HUES6 (cell line): ENCODE data around the gene ZXDC.

Experiments
- H3K27ac ChIP-seq: 2 replicates; pipeline ENCODE4 v1.7.0; 2013; ENCODE audit warnings: low read depth, mild to moderate bottlenecking, low read length, inconsistent platforms
- H3K27me3 ChIP-seq: 2 replicates; pipeline ENCODE4 v1.6.1; 2013; ENCODE audit warnings: low read length; ENCODE audit not compliant: control insufficient read depth, insufficient read depth
- H3K36me3 ChIP-seq: 2 replicates; pipeline ENCODE4 v1.6.1; 2013; ENCODE audit warnings: low read length; ENCODE audit not compliant: control insufficient read depth, insufficient read depth
- H3K4me1 ChIP-seq: 2 replicates; pipeline ENCODE4 v1.6.1; 2013; ENCODE audit warnings: low read length; ENCODE audit not compliant: control insufficient read depth, insufficient read depth
- H3K4me3 ChIP-seq: 2 replicates; pipeline ENCODE4 v1.5.1; 2013; ENCODE audit warnings: low read depth, low read length
- H3K9ac ChIP-seq: one replicate; pipeline ENCODE4 v1.6.1; 2013; ENCODE audit warnings: mild to moderate bottlenecking, low read length
- H3K9me3 ChIP-seq: 2 replicates; pipeline ENCODE4 v1.6.1; 2013; ENCODE audit warnings: low read depth, low read length; ENCODE audit not compliant: control insufficient read depth, insufficient read depth

The ZXDC gene

GRCh38 chr3:126480206-126480605 is 4.5 kb upstream of the ZXDC start:
- Histone ChIP-seq H3K9me3 (no peaks in the 10 kb centered on the region), H3K4me1 (peaks cover 19% of the 10 kb centered on the region), H3K27me3 (no peaks in the 10 kb centered on the region), H3K27ac (no peak overlapping the region), H3K36me3 (no peaks in the 10 kb centered on the region), H3K4me3 (no peak overlapping the region), H3K9ac (no peak overlapping the region)

- no peaks in the 10 kb centered on the region for H3K36me3 ChIP-seq
Observed at GRCh38 chr3:126479642-126480041, 4.0 kb upstream of the ZXDC start.

GRCh38 chr3:126478581-126479310 is 3.1 kb upstream of the ZXDC start:
- Histone ChIP-seq H3K9me3 (no peaks in the 10 kb centered on the region), H3K4me3 (no peak overlapping the region), H3K36me3 (no peaks in the 10 kb centered on the region), H3K4me1 (peaks cover 12% of the 10 kb centered on the region), H3K27ac (no peak overlapping the region), H3K9ac (no peak overlapping the region), H3K27me3 (no peaks in the 10 kb centered on the region)

More at GRCh38 chr3:126479642-126480041, 4.0 kb upstream of the ZXDC start:
- peaks cover 14% of the 10 kb centered on the region for H3K4me1 ChIP-seq
- no peaks in the 10 kb centered on the region for H3K9me3 ChIP-seq
- H3K4me3 ChIP-seq, result no peak overlapping the region
- H3K9ac ChIP-seq, result no peak overlapping the region
- H3K27ac ChIP-seq, result no peak overlapping the region
- no peaks in the 10 kb centered on the region for H3K27me3 ChIP-seq

- no peak overlapping the region for H3K4me3 ChIP-seq
Observed at GRCh38 chr3:126477061-126477380, 1.3 kb upstream of the ZXDC start.

DNA sequence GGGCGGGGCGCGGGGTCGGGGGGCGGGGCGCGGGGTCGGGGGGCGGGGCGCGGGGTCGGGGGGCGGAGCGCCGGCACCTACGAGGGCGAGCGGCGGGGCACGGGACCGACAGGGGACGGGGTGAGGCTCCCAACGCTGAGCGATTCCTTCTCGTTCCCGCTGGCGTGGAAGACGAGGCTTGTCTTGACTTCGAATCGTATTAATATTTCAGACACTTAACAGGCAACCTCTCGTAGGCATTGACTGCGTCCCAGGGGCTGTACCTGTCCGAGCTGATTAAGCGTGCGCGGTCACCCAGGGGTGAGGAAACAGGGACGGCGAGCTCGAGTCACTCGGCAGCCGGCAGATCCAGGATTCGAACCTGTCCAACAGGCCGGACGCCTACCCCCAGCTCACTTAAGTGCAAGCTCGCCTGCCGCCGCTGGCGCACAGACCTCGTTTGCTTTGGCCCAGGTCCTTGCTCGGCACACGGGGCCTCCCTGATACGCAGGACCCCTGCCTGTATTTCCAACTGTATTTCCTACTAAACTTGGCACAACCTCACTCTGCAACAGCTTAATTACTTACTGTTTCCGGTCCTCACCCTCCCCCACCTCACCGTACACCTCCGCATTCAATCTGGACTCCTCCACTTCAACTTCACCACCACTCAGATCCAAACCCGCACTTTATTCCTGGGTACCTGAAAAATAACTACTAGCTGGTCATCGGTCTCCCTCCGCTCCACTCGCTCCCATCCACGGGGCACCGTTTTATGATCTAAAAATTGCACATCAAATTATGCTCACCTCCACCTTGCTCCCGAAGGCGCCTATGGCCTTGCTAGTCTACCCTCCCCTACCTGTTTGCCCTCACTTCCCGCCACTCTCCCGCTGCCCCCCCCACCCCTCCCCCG is 722 bp upstream of the ZXDC start:
- Histone ChIP-seq H3K27ac (peak overlapping the region; percentile 67), H3K36me3 (peaks cover 9% of the 10 kb centered on the region), H3K27me3 (no peaks in the 10 kb centered on the region), H3K9me3 (no peaks in the 10 kb centered on the region), H3K9ac (peak overlapping the region; percentile 71), H3K4me1 (peaks cover 30% of the 10 kb centered on the region), H3K4me3 (peak overlapping the region; percentile 68)

More at GRCh38 chr3:126477061-126477380, 1.3 kb upstream of the ZXDC start:
- H3K27me3 ChIP-seq, result no peaks in the 10 kb centered on the region
- H3K27ac ChIP-seq, result no peak overlapping the region
- peaks cover 3% of the 10 kb centered on the region for H3K36me3 ChIP-seq
- H3K9ac ChIP-seq, result no peak overlapping the region
- no peaks in the 10 kb centered on the region for H3K9me3 ChIP-seq
- H3K4me1 ChIP-seq, result peaks cover 29% of the 10 kb centered on the region

DNA sequence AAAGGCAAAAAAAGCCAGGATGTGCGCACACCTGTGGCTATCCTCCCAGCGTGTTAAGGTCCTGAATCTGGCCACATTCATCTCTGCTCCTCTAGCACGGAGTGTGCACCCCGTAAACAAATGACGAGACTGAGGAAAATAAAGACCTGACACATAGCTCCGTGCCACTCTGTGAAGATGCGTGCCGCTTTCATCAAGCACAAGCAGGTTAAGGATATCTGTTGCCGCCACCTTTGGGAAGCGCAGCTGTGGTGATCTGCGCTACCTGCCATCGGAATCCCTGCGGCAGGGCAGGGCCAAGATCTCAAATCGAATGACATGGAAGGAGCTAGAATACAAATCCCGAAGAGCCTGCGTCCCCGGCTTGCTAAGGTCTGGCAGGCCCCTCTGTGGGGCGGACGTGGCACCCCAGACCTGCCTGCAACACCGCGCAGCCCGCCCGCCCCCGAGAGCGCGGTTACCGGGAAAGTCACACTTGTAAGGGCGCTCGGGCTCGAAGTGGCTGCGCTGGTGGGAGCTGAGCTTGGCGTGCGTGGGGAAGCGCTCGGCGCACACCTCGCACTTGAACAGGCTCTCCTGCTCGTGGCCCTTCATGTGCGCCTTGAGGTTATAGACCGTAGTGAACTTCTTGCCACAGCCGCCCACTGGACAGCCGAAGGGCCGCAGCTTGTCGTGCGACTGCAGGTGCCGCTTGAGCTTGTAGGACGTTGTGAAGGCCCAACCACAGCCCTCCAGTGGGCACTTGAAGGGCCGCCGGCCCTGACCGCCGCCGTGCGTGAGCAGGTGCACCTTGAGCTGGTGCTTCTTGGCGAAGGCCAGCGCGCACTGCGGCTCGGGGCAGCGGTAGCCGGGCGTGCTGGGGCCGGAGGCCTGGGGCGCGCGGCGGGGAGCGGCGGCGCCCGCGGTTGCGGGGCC is 936 bp downstream of the ZXDC start:
- H3K27me3 ChIP-seq, result no peaks in the 10 kb centered on the region
- no peak overlapping the region for H3K27ac ChIP-seq
- H3K9ac ChIP-seq, result peak overlapping the region; percentile 82
- peak overlapping the region; percentile 93 for H3K4me3 ChIP-seq
- H3K36me3 ChIP-seq, result peaks cover 26% of the 10 kb centered on the region
- no peaks in the 10 kb centered on the region for H3K9me3 ChIP-seq
- peaks cover 30% of the 10 kb centered on the region for H3K4me1 ChIP-seq

- H3K9ac ChIP-seq, result peak overlapping the region; percentile 12
- H3K9me3 ChIP-seq, result no peaks in the 10 kb centered on the region
- no peak overlapping the region for H3K27ac ChIP-seq
- peaks cover 30% of the 10 kb centered on the region for H3K4me1 ChIP-seq
- peaks cover 38% of the 10 kb centered on the region for H3K36me3 ChIP-seq
- no peaks in the 10 kb centered on the region for H3K27me3 ChIP-seq
- H3K4me3 ChIP-seq, result peak overlapping the region; percentile 42
Observed at GRCh38 chr3:126473292-126474168, 2.2 kb downstream of the ZXDC start.

DNA sequence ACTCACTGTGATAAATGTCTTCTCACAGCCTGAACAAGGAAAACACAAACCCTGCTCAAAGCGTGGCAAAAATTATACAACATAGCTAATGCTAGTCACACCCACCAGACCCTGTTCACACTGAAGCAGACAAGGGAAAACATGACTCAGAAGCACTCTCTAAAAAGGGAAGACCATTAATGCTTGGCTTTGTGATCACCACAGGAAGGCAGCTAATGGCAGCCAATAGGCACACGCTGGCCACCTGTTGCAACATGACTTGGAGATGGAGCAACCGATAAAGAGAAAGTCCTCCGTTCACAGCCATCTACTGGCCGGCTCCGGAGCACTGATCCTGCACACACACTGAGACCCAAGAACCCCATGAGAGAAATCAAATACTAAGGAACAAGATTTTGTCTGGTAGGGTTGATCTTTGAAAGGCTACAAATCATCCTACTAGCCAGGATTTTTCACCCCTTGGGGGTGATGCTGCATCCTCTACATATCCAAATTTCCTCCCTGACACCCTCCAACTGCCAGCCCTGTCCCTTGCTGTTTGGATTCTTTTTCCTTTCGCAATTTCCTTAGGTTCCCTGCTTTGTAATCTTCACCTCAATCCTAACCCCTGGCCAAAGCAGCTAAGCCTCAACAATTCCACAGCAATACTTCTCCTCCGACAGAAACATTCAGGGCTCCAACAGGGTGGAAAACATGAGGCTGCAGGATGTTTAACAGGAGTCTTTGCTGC is 3.2 kb downstream of the ZXDC start:
- peak overlapping the region; percentile 42; the same call in 1 of the 2 replicates for H3K4me3 ChIP-seq
- no peak overlapping the region for H3K9ac ChIP-seq

DNA sequence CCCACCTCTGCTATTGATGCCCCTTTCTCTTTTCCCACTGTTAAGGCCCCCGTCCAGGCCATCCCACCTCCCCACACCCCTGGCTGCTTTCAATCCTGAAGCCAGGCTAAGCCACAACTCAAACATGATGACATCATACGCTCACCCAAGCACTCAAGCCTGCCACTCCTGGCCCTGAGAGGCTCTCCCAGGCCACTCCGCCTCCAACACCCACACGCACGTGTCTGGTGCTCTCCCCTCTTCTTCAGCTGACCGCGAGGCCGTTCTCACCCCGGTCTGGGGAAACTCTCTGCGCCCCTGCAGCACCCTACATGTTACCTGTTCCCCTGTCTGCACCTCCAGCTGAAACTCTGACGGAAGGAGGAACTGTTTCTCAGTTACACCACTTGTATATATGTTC is 6.2 kb downstream of the ZXDC start:
- Histone ChIP-seq H3K9ac (no peak overlapping the region), H3K27ac (no peak overlapping the region), H3K27me3 (no peaks in the 10 kb centered on the region), H3K9me3 (no peaks in the 10 kb centered on the region), H3K4me1 (peaks cover 21% of the 10 kb centered on the region), H3K36me3 (peaks cover 78% of the 10 kb centered on the region), H3K4me3 (no peak overlapping the region)

More for the DNA sequence above, 3.2 kb downstream of the ZXDC start:
- Histone ChIP-seq H3K27me3 (no peaks in the 10 kb centered on the region), H3K9me3 (no peaks in the 10 kb centered on the region), H3K27ac (no peak overlapping the region), H3K36me3 (peaks cover 49% of the 10 kb centered on the region), H3K4me1 (peaks cover 30% of the 10 kb centered on the region)
